Muscle of arm (tissue), 12 donors: ENCODE results near the gene C2orf78. TPM values are rescaled to one million over a fixed set of nuclear protein-coding genes. Genes with fewer than 3 reads are reported as not detected.
A peak's percentile ranks its signal among the peaks of the same experiment; 100 is the strongest.
"Not testable (repeated sequence)": the region's sequence is repeated elsewhere in the genome, so short reads cannot be mapped to it uniquely, and the experiment has no call there.

Experiments used
- DNase-seq: peaks from one replicate; pipeline ENCODE4 v3.0.0-alpha.2; 2013
- polyA plus RNA-seq, 12 donors: library from polyadenylated mRNA; unstranded; fragments of 120-200 nt; gene quantifications; one replicate each; pipeline ENCODE4 v1.2.1, GENCODE V29; 2013; ENCODE audit not compliant: insufficient read length in 12 of 12

Gene C2orf78
- polyA plus RNA-seq, 12 donors = not detected

DNA sequence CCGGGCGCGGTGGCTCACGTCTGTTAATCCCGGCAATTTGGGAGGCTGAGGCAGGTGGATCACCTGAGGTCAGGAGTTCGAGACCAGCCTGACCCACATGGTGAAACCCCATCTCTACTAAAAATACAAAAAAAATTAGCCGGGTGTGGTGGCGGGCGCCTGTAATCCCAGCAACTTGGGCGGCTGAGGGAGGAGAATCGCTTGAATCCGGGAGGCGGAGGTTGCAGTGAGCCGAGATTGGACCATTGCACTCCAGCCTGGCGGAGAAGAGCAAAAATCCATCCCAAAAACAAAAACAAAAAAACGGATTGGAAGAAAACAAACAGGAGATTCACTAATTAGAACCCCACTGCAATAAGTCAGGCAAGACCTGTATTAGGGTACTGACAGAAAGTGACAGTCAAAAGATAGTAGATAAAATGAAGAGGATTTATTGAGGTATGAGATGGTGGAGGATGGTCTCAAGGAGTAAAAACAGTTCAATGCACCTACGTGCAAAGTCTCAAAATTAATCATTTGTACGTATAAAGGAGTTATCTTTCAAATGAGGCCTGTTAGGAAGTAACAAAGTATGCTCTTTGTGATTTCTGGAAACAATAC lies 5.0 kb upstream of the C2orf78 start:
- not testable (repeated sequence) for DNase-seq

DNA sequence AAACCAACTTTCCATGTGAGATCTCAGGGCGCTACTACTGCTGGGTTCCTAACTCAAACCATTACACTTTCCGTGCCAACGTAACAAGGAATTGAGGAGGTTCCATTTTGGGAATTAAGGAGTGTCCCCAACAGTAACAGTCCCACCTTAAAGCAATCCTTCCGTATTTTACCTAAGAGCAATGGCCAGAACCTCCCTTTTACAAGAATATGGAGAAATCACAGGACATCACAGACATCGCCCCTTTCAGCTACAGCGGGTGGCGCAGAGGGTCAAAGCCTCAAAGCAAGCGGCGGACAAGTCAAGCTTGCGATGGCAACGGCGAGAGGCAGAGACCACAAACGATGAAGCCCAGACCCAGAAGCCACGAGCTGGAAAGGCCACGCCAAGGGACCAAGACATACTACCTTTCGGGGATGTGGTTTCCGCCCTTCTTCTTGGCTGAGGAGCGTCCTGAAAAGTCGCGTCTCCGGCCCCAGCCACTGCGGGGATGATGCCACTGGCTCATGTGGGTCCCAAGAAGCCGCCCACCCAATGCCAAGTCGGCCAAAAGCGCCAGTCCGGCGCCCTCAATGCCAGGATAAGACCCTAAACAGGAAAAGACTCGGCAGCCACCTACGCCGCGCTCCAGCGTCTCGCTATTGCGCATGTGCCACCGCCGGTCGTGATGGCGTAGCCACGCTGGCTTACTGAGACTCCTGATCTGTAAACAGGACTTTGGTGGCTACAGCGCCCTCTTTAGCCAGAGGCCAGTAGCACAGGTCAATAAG lies 4.3 kb upstream of the C2orf78 start, which contains the start of gene DUSP11:
DUSP11 (minus strand) TSS at position 637 of the 770 bp plus-strand sequence; CDS start at position 508, 129 bp downstream.
- DNase-seq = peak; percentile 95

GRCh38 chr2:73780237-73780582 lies 3.8 kb upstream of the C2orf78 start:
- DNase-seq = no peak

DNA sequence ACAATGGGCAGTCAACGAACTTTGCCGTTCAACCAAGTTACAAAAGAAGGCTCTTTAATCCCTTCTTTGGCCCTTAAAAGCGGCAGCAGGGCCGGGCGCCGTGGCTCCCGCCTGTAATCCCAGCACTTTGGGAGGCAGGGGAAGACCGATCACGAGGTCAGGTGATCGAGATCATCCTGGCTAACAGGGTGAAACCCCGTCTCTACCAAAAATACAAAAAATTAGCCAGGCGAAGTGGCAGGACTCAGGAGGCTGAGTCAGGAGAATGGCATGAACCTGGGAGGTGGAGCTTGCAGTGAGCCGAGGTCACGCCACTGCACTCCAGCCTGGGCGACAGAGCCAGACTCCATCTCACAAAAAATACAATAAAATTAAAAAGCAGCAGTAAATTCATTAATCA lies 581 bp upstream of the C2orf78 start:
- not testable (repeated sequence) for DNase-seq

- DNase-seq = no peak
Measured at GRCh38 chr2:73811878-73812277, 27.9 kb downstream of the C2orf78 start.

DNA sequence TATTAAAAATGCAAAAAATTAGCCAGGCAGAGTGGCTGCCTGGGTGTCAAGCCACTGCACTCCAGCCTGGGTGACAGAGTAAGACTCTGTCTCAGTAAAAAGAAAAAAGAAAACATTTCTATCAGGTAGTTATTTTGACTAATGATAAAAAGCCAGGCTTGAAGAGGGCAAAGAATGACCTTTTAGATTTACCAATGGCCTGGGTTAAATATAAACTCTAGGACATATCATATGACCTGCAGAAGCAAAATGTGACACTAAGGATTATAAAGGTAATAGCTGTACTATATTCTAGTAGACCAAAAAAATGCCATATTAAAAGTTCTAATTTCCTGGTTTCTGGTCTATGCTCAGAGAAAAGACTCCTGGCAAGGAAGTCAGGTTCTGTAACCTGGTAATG lies 28.7 kb downstream of the C2orf78 start:
- no peak for DNase-seq

DNA sequence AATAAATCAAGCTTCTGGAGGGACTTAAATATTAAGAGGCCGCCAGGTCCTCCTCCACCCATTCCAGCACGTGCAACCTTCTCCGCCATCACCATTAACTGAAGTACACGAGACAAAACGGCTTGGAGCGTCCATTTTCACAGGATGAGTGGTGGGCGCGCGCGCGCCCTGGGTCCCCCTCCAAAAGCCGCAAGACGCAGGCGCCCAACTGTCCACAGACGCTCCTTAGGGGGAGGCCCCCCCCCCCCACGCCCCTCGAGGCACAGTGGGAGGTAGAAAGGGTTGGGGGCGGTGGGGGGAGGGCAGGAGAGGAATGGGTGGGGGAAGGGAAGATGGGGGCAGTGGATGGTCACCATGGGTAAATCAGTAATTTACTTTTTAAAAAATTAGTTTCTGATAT lies 34.3 kb downstream of the C2orf78 start:
- no peak for DNase-seq

- DNase-seq = no peak
Measured at GRCh38 chr2:73821227-73821626, 37.2 kb downstream of the C2orf78 start.

GRCh38 chr2:73821669-73822068 lies 37.7 kb downstream of the C2orf78 start:
- no peak for DNase-seq

- no peak for DNase-seq
Measured at GRCh38 chr2:73822276-73822675, 38.3 kb downstream of the C2orf78 start.

DNA sequence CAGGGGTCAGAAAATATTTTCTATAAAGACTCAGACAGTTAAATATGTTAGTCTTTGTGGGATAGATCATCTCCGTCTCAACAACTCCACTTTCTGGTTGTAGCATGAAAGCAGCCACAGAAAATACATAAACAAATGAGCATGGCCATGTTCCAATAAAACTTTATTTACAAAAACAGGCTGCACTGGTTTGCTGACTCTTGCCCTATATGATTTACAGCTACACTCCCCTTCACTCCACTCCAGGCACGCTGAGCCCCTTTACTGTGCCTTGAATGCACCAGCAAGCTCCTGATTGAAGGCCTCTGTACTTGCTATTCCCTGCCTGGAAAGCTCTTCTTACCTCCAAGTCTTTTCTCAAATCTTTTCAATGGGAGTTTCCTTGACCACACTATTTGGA lies 39.0 kb downstream of the C2orf78 start:
- no peak for DNase-seq

DNA sequence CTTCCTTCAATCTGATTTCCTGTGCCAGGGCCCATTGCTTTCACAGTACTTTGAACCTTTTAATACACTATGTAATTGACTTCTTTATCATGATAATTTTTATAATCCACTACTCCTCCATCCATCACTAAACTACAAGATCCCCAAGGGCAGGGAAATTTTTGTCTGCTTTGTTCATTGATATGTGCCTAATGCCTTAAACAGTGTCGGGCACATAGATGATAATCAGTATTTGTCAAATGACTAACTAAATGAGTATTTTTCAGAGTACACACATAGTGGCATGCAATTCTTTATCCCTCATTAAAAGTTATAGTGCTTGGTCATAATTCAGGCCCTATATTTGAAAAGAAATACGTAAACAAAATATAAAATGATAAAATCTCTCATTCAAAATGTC lies 39.4 kb downstream of the C2orf78 start:
- no peak for DNase-seq

GRCh38 chr2:73823916-73824523 lies 40.0 kb downstream of the C2orf78 start:
- DNase-seq = peak; percentile 72

DNA sequence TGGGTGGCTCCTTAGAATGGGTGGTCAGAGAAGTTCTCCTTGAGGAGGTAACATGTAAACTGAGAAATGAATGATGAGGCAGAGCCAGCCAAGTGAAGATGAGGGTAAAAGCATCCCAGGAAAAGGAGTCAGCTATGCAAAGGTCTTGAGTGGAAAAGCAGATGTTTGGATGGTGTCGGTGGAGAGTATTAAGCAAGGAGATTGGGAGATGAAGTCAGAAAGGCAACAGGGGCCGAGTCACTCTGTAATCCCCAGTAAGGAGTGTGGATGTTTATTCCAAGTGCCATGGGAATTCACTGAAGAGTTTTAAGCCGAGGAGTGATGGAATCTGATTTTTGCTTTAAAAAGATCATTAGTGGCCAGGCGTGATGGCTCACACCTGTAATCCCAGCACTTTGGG lies 41.4 kb downstream of the C2orf78 start:
- no peak for DNase-seq

- DNase-seq = no peak
Measured at GRCh38 chr2:73827018-73827417, 43.0 kb downstream of the C2orf78 start.

GRCh38 chr2:73827660-73828388 lies 43.8 kb downstream of the C2orf78 start:
- no peak for DNase-seq

- DNase-seq = no peak
Measured at GRCh38 chr2:73828389-73828817, 44.4 kb downstream of the C2orf78 start.

DNA sequence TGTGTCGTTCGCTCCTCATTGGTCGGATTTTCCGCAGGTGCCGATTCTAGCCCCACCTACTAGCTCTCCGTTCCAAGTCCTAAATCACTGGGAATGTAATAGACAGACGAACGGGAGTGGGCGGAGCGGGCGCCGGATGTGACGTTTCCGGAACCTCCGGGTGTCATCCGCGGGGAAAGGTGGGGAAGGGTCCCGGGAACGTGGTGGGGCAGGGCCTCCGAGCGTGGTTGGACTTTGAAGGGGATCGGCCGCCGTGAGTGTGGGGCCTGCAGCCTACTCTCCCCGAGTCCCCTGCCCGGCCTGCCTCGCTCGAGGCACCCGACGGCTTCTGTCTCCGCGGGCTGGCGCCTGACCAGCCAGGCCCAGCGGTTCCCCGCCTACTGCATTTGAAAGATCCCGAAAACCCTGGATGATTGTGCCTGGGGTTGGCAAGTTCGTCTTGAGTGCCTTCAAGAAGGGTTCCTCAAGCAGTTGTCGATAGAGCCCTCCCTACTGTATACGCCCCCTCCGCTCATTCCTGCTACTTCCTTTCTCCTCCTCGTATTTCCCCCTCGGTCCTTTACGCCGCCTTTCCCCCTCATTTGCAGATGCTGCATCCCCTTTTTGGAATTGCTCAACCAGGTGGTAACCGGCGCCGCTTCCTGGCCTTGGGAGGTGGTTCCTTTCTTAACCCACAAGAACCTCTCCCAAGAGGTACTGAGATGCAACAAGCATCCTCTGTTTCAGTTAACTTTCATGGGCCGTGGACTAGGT lies 45.0 kb downstream of the C2orf78 start, which contains the start of gene STAMBP:
STAMBP (plus strand) TSS at position 144 of the 753 bp plus-strand sequence. CDS start 1,896 bp downstream, outside the sequence.
- peak; percentile 99 for DNase-seq

GRCh38 chr2:73830871-73831401 lies 47.0 kb downstream of the C2orf78 start:
- no peak for DNase-seq

DNA sequence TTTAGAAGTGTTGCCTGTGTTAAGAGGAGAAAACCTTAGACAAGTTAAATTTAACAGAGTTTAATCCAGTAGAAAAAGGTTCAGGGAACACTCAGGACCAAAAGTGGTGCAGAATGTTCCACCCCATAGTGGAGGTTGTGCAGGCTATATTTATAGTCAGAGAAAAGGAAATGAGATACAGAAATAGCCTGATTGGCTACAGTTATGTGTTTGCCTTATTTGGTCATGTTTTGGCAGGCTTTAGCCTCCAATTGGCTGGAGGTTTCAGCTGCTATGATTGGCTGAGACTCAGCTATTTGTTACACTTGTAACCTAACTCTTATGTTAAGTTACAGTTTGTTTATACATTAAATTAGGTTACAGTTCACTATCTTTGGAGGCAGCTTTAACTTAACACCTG lies 48.9 kb downstream of the C2orf78 start:
- DNase-seq = peak; percentile 24
